Testis (tissue), 3 donors: ENCODE data around the gene CIDEB. TPM values are rescaled to one million over a fixed set of nuclear protein-coding genes. Genes with fewer than 3 reads are reported as not detected.

ENCODE experiments used
- DNase-seq: peaks from one replicate; pipeline ENCODE4 v3.0.0-alpha.2; 2019
- H3K27ac ChIP-seq, 2 donors: fragments of 200-600 bp; sonication (generic); one replicate each; pipeline ENCODE4 v1.5.1; 2019
- H3K27me3 ChIP-seq: fragments of 200-600 bp; sonication (generic); one replicate; pipeline ENCODE4 v1.5.1; 2019
- H3K36me3 ChIP-seq: fragments of 200-600 bp; sonication (generic); one replicate; pipeline ENCODE4 v1.5.1; 2017; ENCODE audit warnings: low read depth; ENCODE audit errors: missing control alignments
- H3K4me1 ChIP-seq: fragments of 200-600 bp; sonication (generic); one replicate; pipeline ENCODE4 v1.5.1; 2019
- H3K4me3 ChIP-seq, 2 donors: fragments of 200-600 bp; sonication (generic); one replicate each; pipeline ENCODE4 v1.5.1; 2017 to 2019
- H3K9me3 ChIP-seq: fragments of 200-600 bp; sonication (generic); one replicate; pipeline ENCODE4 v1.5.1; 2017
- CTCF ChIP-seq, 3 experiments: fragments of 450-650 bp in 2 of 3; fragments of 200-600 bp in 1 of 3; sonication (generic) in 1 of 3; IDR thresholded peaks; one replicate each; pipeline ENCODE4 v1.5.1; 2016 to 2019; ENCODE audit warnings: antibody characterized with exemption in 3 of 3, mild to moderate bottlenecking in 2 of 3, moderate library complexity in 1 of 3
- POLR2A ChIP-seq: fragments of 450-650 bp; IDR thresholded peaks from one replicate; pipeline ENCODE4 v1.6.1; 2017; ENCODE audit warnings: antibody characterized with exemption, mild to moderate bottlenecking, moderate library complexity
- WGBS, 2 donors: methylation state at CpG; one replicate each; pipeline ENCODE4 v1.1.5; 2018; 5-methylcytosine and 5-hydroxymethylcytosine counted together
- intact Hi-C: fragments of 100-400 bp; cut with DNase I; formaldehyde crosslinking; loops from one replicate; pipeline ENCODE4 v1.15.1; 2023; ENCODE audit warnings: low total_unique reads
- polyA plus RNA-seq: library from polyadenylated mRNA; stranded (reverse); fragments of 350-450 nt; fragmentation: Illumina TruSeq; extraction: RNeasy Lipid Tissue Mini Kit (QIAGEN cat#74804); gene quantifications from one replicate; pipeline ENCODE4 v1.2.3, GENCODE V29; 2014; ENCODE audit warnings: low read depth, low replicate concordance; ENCODE audit not compliant: insufficient read depth
- small RNA-seq, 2 donors: library from RNA; depleted of rRNA; stranded (forward); fragments of <200 nt; gene quantifications; one replicate each; pipeline ENCODE3, GENCODE V24; 2016
- total RNA-seq, 2 donors: library from RNA; depleted of rRNA; stranded (reverse); fragments of >200 nt; gene quantifications; one replicate each; pipeline ENCODE4 v1.2.3, GENCODE V29; 2016

CIDEB gene
- total and polyA plus RNA-seq, 3 donors from 2014 or later: 3.8 to 7.0 (median 6.6) TPM

GRCh38 chr14:24256960-24257359 is 50.8 kb downstream of the CIDEB start:
- no peak for DNase-seq
- no peak overlapping the region for H3K27ac ChIP-seq
- intact Hi-C loops: no loop called here

GRCh38 chr14:24255931-24256711 is 51.7 kb downstream of the CIDEB start:
- Histone ChIP-seq H3K27ac (no peak overlapping the region), H3K27me3 (no peaks in the 10 kb centered on the region), H3K36me3 (no peaks in the 10 kb centered on the region), H3K4me1 (no peaks in the 10 kb centered on the region), H3K9me3 (no peaks in the 10 kb centered on the region), H3K4me3 (no peak overlapping the region)
- intact Hi-C loops: no loop called here
- WGBS, 2 donors: 93 to 98% methylated on average over 9 to 12 of the region's 12 CpGs
- TF ChIP-seq CTCF (IDR thresholded peaks at IDR 0.05) (no peak), POLR2A (no peak)
- no peak for DNase-seq

More at GRCh38 chr14:24256960-24257359, 50.8 kb downstream of the CIDEB start:
- no peaks in the 10 kb centered on the region for H3K27me3 ChIP-seq
- no peak overlapping the region for H3K4me3 ChIP-seq
- H3K4me1 ChIP-seq: no peaks in the 10 kb centered on the region
- H3K36me3 ChIP-seq: no peaks in the 10 kb centered on the region
- no peaks in the 10 kb centered on the region for H3K9me3 ChIP-seq
- TF ChIP-seq POLR2A: no peak
- no peak for TF ChIP-seq CTCF (IDR thresholded peaks at IDR 0.05)
- 76 to 83% methylated on average over 4 of the region's 4 CpGs for WGBS, 2 donors

- no peak for DNase-seq
- Histone ChIP-seq H3K27ac (no peak overlapping the region), H3K9me3 (no peaks in the 10 kb centered on the region), H3K4me3 (no peak overlapping the region), H3K4me1 (no peaks in the 10 kb centered on the region), H3K36me3 (no peaks in the 10 kb centered on the region), H3K27me3 (no peaks in the 10 kb centered on the region)
- intact Hi-C loops: no loop called here
- TF ChIP-seq POLR2A (no peak), CTCF (IDR thresholded peaks at IDR 0.05) (no peak)
- WGBS, 2 donors: 89 to 94% methylated on average over 6 to 8 of the region's 8 CpGs
These were observed 52.3 kb downstream of the CIDEB start for GRCh38 chr14:24255438-24255837.

Small RNA genes within 50 kb of the gene (small RNA-seq; reads per million reads assigned to genes)
- 0 reads per million in 2 donors for gene RF00026

Other genes with a start within 250 kb of the CIDEB start
Only the 30 nearest of the 33 such genes appear.
- gene DCAF11, start 193.2 kb downstream of the CIDEB start, total RNA-seq: 10 to 100 TPM; 67.6 to 68.0 TPM
- 77.4 TPM for gene DCAF11, start 193.2 kb downstream of the CIDEB start, polyA plus RNA-seq
- gene NRL, start 193.0 kb downstream of the CIDEB start, total RNA-seq: 1 to 10 TPM; 6.6 to 8.3 TPM
- 8.2 TPM for gene NRL, start 193.0 kb downstream of the CIDEB start, polyA plus RNA-seq
- 1 to 10 TPM; 2.2 to 3.5 TPM for gene FITM1, start 177.3 kb downstream of the CIDEB start, total RNA-seq
- 3.7 TPM for gene FITM1, start 177.3 kb downstream of the CIDEB start, polyA plus RNA-seq
- gene PSME1, start 171.8 kb downstream of the CIDEB start, total RNA-seq: 10 to 100 TPM; 43.3 to 63.9 TPM
- 101 TPM for gene PSME1, start 171.8 kb downstream of the CIDEB start, polyA plus RNA-seq
- gene EMC9, start 166.4 kb downstream of the CIDEB start, total RNA-seq: 10 to 100 TPM; 15.2 to 23.9 TPM
- 33.7 TPM for gene EMC9, start 166.4 kb downstream of the CIDEB start, polyA plus RNA-seq
- gene PSME2, start 161.4 kb downstream of the CIDEB start, total RNA-seq: 10 to 100 TPM; 49.8 to 78.1 TPM
- 122 TPM for gene PSME2, start 161.4 kb downstream of the CIDEB start, polyA plus RNA-seq
- 10 to 100 TPM; 94.5 to 96.8 TPM for gene RNF31, start 160.5 kb downstream of the CIDEB start, total RNA-seq
- gene RNF31, start 160.5 kb downstream of the CIDEB start, polyA plus RNA-seq: 71.0 TPM
- 10 to 100 TPM; 45.7 to 56.2 TPM for gene IRF9, start 146.7 kb downstream of the CIDEB start, total RNA-seq
- 74.8 TPM for gene IRF9, start 146.7 kb downstream of the CIDEB start, polyA plus RNA-seq
- 10 to 100 TPM; 27.7 to 55.9 TPM for gene REC8, start 135.9 kb downstream of the CIDEB start, total RNA-seq
- 58.8 TPM for gene REC8, start 135.9 kb downstream of the CIDEB start, polyA plus RNA-seq
- 100 to 1,000 TPM in 1 of 2 donors, 10 to 100 TPM in 1; 85.9 to 140 TPM for gene IPO4, start 119.2 kb downstream of the CIDEB start, total RNA-seq
- gene IPO4, start 119.2 kb downstream of the CIDEB start, polyA plus RNA-seq: 156 TPM
- gene TM9SF1, start 112.5 kb downstream of the CIDEB start, total RNA-seq: 10 to 100 TPM; 45.0 to 50.0 TPM
- 53.2 TPM for gene TM9SF1, start 112.5 kb downstream of the CIDEB start, polyA plus RNA-seq
- gene TSSK4, start 102.3 kb downstream of the CIDEB start, total RNA-seq: 10 to 100 TPM; 19.4 to 27.4 TPM
- 78.2 TPM for gene TSSK4, start 102.3 kb downstream of the CIDEB start, polyA plus RNA-seq
- gene CHMP4A, start 94.5 kb downstream of the CIDEB start, total RNA-seq: 100 to 1,000 TPM in 1 of 2 donors, 10 to 100 TPM in 1; 52.9 to 111 TPM
- 56.3 TPM for gene CHMP4A, start 94.5 kb downstream of the CIDEB start, polyA plus RNA-seq
- 10 to 100 TPM; 17.3 to 19.5 TPM for gene MDP1, start 91.9 kb downstream of the CIDEB start, total RNA-seq
- gene MDP1, start 91.9 kb downstream of the CIDEB start, polyA plus RNA-seq: 20.1 TPM
- 100 to 1,000 TPM in 1 of 2 donors, 10 to 100 TPM in 1; 94.6 to 110 TPM for gene NEDD8, start 75.6 kb downstream of the CIDEB start, total RNA-seq
- 180 TPM for gene NEDD8, start 75.6 kb downstream of the CIDEB start, polyA plus RNA-seq
- gene GMPR2, start 75.0 kb downstream of the CIDEB start, total RNA-seq: 10 to 100 TPM; 30.0 to 42.2 TPM
- 49.9 TPM for gene GMPR2, start 75.0 kb downstream of the CIDEB start, polyA plus RNA-seq
- gene TINF2, start 65.4 kb downstream of the CIDEB start, total RNA-seq: 10 to 100 TPM; 27.5 to 32.1 TPM
- 45.6 TPM for gene TINF2, start 65.4 kb downstream of the CIDEB start, polyA plus RNA-seq
- gene TGM1, start 44.8 kb downstream of the CIDEB start, total RNA-seq: 10 to 100 TPM in 1 of 2 donors, 1 to 10 TPM in 1; 3.6 to 10.5 TPM
- gene TGM1, start 44.8 kb downstream of the CIDEB start, polyA plus RNA-seq: 5.4 TPM
- 10 to 100 TPM; 70.9 to 90.2 TPM for gene RABGGTA, start 36.4 kb downstream of the CIDEB start, total RNA-seq
- 33.5 TPM for gene RABGGTA, start 36.4 kb downstream of the CIDEB start, polyA plus RNA-seq
- gene DHRS1, start 8.2 kb downstream of the CIDEB start, total RNA-seq: 10 to 100 TPM; 22.5 to 24.6 TPM
- gene DHRS1, start 8.2 kb downstream of the CIDEB start, polyA plus RNA-seq: 19.2 TPM
- 10 to 100 TPM; 25.0 to 27.6 TPM for gene NOP9, start 8.1 kb downstream of the CIDEB start, total RNA-seq
- gene NOP9, start 8.1 kb downstream of the CIDEB start, polyA plus RNA-seq: 20.1 TPM
- 10 to 100 TPM; 23.4 to 28.1 TPM for gene LTB4R2, start 2.2 kb upstream of the CIDEB start, total RNA-seq
- 4.2 TPM for gene LTB4R2, start 2.2 kb upstream of the CIDEB start, polyA plus RNA-seq
- gene LTB4R, start 3.5 kb upstream of the CIDEB start, total RNA-seq: 10 to 100 TPM; 10.3 to 10.9 TPM
- 5.5 TPM for gene LTB4R, start 3.5 kb upstream of the CIDEB start, polyA plus RNA-seq
- gene ADCY4, start 27.1 kb upstream of the CIDEB start, total RNA-seq: 10 to 100 TPM; 13.9 to 23.1 TPM
- 10.0 TPM for gene ADCY4, start 27.1 kb upstream of the CIDEB start, polyA plus RNA-seq
- 10 to 100 TPM in 1 of 2 donors, 1 to 10 TPM in 1; 3.2 to 11.3 TPM for gene RIPK3, start 32.0 kb upstream of the CIDEB start, total RNA-seq
- 2.8 TPM for gene RIPK3, start 32.0 kb upstream of the CIDEB start, polyA plus RNA-seq
- 10 to 100 TPM; 40.9 to 53.5 TPM for gene NFATC4, start 60.2 kb upstream of the CIDEB start, total RNA-seq
- 83.6 TPM for gene NFATC4, start 60.2 kb upstream of the CIDEB start, polyA plus RNA-seq
- gene NYNRIN, start 91.0 kb upstream of the CIDEB start, total RNA-seq: 10 to 100 TPM; 21.8 TPM
- gene NYNRIN, start 91.0 kb upstream of the CIDEB start, polyA plus RNA-seq: 22.0 TPM
- 10 to 100 TPM; 13.5 to 17.0 TPM for gene CBLN3, start 121.7 kb upstream of the CIDEB start, total RNA-seq
- 9.0 TPM for gene CBLN3, start 121.7 kb upstream of the CIDEB start, polyA plus RNA-seq
- 10 to 100 TPM; 52.0 to 66.0 TPM for gene KHNYN, start 122.0 kb upstream of the CIDEB start, total RNA-seq
- gene KHNYN, start 122.0 kb upstream of the CIDEB start, polyA plus RNA-seq: 27.9 TPM
- gene SDR39U1, start 134.8 kb upstream of the CIDEB start, total RNA-seq: 10 to 100 TPM; 76.7 to 86.1 TPM
- 76.6 TPM for gene SDR39U1, start 134.8 kb upstream of the CIDEB start, polyA plus RNA-seq